GM12878 (cell line): ENCODE results near the gene KCNIP3.

Experiments
- CHD1 ChIP-seq: IDR thresholded peaks from 2 replicates; pipeline ENCODE4 v1.6.1; 2012; ENCODE audit warnings: low read depth, low read length, improper control_type of control experiment
- CREB1 ChIP-seq: IDR thresholded peaks from 2 replicates; pipeline ENCODE4 v1.6.1; 2012; ENCODE audit warnings: low read depth, mild to moderate bottlenecking, inconsistent platforms
- CTCF ChIP-seq, 3 experiments: IDR thresholded peaks in 2 of 3; conservative IDR thresholded peaks in 1 of 3; 2 replicates each; pipeline ENCODE4 v1.5.1; 2011; ENCODE audit warnings: low read depth in 3 of 3, low read length in 3 of 3, mild to moderate bottlenecking in 3 of 3, control low read depth in 2 of 3, moderate library complexity in 2 of 3, inconsistent platforms in 1 of 3, mixed read lengths in 1 of 3; ENCODE audit not compliant: control insufficient read depth in 2 of 3, insufficient read depth in 1 of 3; ENCODE audit errors: extremely low read depth in 1 of 3
- DPF2 ChIP-seq: fragments of 450-650 bp; IDR thresholded peaks from 2 replicates; pipeline ENCODE4 v1.6.1; 2017; ENCODE audit warnings: mild to moderate bottlenecking
- EP300 ChIP-seq, 2 experiments: fragments of 150-350 bp in 1 of 2; IDR thresholded peaks; 2 replicates each; pipeline ENCODE4 v1.6.1; 2011 to 2012; ENCODE audit warnings: low read depth in 2 of 2, low read length in 2 of 2, borderline replicate concordance in 1 of 2, improper control_type of control experiment in 1 of 2, inconsistent platforms in 1 of 2; ENCODE audit not compliant: control insufficient read depth in 1 of 2
- FOXM1 ChIP-seq: IDR thresholded peaks from 2 replicates; pipeline ENCODE4 v1.6.1; 2012; ENCODE audit warnings: low read depth, mild to moderate bottlenecking, inconsistent platforms, low read length, moderate library complexity
- MXI1 ChIP-seq: fragments of 150-350 bp; IDR thresholded peaks from 2 replicates; pipeline ENCODE4 v1.6.1; 2011; ENCODE audit warnings: low read depth, mild to moderate bottlenecking, inconsistent platforms, low read length, improper control_type of control experiment
- POLR2AphosphoS5 ChIP-seq: IDR thresholded peaks from 2 replicates; pipeline ENCODE4 v1.6.1; 2011; ENCODE audit warnings: mild to moderate bottlenecking, low read length, inconsistent platforms
- RAD21 ChIP-seq: IDR thresholded peaks from 2 replicates; pipeline ENCODE4 v1.6.1; 2011; ENCODE audit warnings: mild to moderate bottlenecking, low read depth, low read length, moderate library complexity; ENCODE audit not compliant: insufficient read depth
- SIN3A ChIP-seq: IDR thresholded peaks from 2 replicates; pipeline ENCODE4 v1.6.1; 2012; ENCODE audit warnings: low read depth, low read length, improper control_type of control experiment
- ZNF24 ChIP-seq: fragments of 450-650 bp; IDR thresholded peaks from 2 replicates; pipeline ENCODE4 v1.6.1; 2017; ENCODE audit warnings: antibody characterized with exemption, mild to moderate bottlenecking
- ZNF384 ChIP-seq: IDR thresholded peaks from 2 replicates; pipeline ENCODE4 v1.6.1; 2012; ENCODE audit warnings: low read depth, mild to moderate bottlenecking, low read length, improper control_type of control experiment, borderline replicate concordance

GRCh38 chr2:95271381-95271971, 25.7 kb upstream of the KCNIP3 start:
- TF ChIP-seq SIN3A (no peak), EP300 (IDR thresholded peaks at IDR 0.05; ENCODE audit: borderline replicate concordance in 1 of 2, control insufficient read depth in 1 of 2, low read depth in 2 of 2, low read length in 2 of 2) (no peak), FOXM1 (no peak), CHD1 (no peak), ZNF384 (no peak), DPF2 (no peak), CTCF (IDR thresholded peaks at IDR 0.05 in 2 of 3, conservative IDR thresholded peaks at IDR 0.05 in 1 of 3; ENCODE audit: control insufficient read depth in 2 of 3, extremely low read depth in 1 of 3, insufficient read depth in 1 of 3, low read depth in 3 of 3, low read length in 3 of 3) (no peak), POLR2AphosphoS5 (no peak), CREB1 (no peak), RAD21 (no peak), ZNF24 (no peak), MXI1 (no peak)
